GM20000 (cell line): Measurements from ENCODE around the gene CBLC.

Experiments used
- DNase-seq: peaks from one replicate; pipeline ENCODE4 v3.0.0; 2012; ENCODE audit warnings: low spot score
- TF ChIP-seq, protein P1 (sequence below): IDR thresholded peaks from 2 replicates; pipeline ENCODE4 v1.5.1; 2012; ENCODE audit warnings: mild to moderate bottlenecking, control low read depth; ENCODE audit errors: extremely low read depth, missing control alignments

CBLC gene

DNA sequence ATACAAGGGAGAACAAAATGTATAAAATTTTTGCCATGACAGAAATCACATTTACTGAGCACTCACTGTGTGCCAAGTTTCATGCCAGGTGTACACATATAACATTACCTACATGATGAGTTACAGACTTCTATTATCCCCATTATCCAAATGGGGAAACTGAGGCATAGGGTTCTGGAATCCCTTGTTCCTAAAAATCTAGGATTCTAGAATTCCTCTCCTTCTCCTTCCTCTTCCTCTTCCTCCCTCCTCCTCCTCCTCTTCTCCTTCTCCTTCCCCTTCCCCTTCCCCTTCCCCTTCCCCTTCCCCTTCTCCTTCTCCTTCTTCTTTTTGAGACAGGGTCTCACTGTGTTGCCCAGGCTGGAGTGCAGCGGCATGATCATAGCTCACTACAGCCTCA, 43.3 kb upstream of the CBLC start:
- TF ChIP-seq, protein P1, sequence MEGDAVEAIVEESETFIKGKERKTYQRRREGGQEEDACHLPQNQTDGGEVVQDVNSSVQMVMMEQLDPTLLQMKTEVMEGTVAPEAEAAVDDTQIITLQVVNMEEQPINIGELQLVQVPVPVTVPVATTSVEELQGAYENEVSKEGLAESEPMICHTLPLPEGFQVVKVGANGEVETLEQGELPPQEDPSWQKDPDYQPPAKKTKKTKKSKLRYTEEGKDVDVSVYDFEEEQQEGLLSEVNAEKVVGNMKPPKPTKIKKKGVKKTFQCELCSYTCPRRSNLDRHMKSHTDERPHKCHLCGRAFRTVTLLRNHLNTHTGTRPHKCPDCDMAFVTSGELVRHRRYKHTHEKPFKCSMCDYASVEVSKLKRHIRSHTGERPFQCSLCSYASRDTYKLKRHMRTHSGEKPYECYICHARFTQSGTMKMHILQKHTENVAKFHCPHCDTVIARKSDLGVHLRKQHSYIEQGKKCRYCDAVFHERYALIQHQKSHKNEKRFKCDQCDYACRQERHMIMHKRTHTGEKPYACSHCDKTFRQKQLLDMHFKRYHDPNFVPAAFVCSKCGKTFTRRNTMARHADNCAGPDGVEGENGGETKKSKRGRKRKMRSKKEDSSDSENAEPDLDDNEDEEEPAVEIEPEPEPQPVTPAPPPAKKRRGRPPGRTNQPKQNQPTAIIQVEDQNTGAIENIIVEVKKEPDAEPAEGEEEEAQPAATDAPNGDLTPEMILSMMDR, result no peak
- no peak for DNase-seq

DNA sequence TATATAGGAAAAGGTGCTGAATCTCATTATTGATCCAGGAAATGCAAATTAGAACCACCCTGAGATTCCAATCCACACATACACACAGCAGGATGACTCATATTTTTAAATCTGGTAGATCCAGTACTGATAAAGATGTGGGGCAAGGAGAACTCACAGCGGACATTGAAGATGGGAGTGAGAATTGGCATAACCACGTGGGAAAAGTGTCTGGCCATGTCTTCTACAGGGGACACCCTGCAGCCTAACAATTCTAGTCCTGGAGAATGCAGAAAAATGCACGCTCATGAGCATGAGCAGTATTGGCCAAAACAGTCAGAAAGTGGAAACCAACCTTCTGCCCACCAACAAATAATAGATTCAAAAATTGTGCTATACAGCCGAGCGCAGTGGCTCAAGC, 42.7 kb upstream of the CBLC start:
- no peak for DNase-seq
- TF ChIP-seq, protein P1, result no peak

DNA sequence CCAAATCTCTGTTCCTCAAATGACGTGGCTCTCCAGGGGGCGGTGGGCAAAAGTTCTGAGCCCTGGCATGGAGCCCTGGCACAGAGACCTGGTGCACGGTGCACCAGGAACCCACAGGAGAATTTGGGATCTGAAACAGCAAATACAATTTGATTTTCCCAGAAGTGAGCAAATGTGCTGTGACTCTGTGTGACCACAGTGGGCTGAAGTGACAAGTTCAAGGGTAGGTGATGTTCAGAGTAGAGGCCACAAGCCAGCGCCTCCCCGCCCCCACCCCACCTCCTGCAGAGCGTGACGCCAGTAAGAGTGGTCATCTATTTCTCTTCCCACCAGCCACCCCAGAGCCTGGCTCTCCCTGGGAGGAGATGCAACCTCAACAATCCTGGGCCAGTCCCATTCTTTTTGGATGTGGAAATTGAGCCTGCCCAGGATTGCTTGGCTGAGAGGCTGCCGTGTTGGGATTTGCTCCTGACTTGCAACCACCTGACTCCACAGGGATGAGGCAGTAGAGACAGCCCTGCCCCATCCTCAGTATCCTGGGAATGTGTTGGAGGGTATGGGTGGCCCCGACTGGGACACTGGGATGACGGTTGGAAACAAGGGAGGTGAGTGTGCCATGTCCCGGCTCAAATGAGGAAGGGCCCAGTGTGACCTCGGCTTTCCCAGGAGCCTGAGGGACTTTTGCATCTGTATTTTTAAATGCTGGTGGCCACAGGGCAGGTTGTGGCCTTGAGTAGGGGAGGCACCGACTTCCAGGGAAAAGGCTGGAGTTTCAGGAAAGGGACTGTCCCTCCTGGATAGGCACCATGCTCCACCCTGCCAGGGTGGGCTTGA, 40.2 kb upstream of the CBLC start:
- TF ChIP-seq, protein P1, result no peak
- DNase-seq, result no peak

DNA sequence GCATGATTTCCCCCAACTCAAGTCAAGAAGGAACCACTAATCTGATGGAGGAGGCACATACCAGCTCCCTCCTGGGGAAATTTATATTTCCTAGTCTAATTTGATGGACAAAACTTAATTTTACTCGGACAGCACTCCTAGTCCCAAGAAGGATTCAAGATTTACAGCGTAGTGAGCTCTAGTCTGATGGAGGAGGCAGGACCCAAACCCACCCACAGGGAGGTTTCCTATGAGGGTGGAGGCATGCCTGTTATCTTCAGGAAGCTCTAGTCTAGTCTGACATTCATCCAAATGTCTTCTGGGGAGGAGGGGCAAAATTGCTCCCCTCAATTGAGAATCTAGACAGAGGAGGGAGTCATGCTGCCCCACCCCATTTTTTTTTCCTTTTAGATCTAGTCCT, 39.6 kb upstream of the CBLC start:
- TF ChIP-seq, protein P1, result no peak
- no peak for DNase-seq

DNA sequence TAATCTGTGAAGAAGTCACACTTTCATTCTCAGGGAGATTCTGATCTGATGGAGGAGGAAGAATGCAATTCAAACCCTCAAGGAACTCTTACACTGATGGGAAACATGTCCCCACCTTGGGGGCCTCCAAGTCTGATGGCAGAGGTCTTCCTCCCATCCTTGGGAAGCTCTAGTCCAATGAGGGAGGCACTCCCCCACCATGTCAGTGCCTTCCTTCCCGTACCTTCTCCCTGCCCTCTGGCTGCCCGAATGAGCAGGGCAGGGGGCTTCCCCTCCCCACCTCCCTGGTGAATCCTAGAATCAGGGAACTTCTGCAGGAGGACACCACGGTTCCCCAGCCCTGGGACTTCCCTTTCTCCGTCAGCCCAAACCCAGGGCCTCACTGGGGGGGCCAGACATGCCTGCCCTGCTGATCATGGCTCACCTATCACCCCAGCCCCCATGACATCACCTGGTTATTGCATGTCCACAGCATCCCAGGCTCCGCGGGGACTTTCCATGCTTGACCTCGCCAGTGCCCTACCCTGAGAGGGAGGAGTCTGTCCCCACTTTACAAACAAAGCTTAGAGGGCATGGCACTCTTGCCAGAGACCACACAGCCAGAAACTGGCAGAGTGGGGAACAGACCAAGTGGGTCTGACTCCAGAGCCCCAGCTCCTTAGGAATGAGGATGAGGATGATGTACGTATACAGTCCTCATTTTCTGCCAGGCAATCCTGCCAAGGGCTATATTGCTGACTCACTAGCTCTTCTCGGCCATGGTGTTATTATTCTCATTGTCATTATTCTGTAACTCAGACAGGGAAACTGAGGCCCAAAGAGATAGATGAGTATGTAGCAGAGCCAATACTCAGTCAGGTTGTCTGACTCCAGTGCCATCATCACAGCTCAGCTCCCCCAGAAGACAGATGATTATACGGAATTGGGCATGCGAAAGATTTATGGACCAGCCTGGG, 38.8 kb upstream of the CBLC start:
- no peak for DNase-seq
- TF ChIP-seq, protein P1, result no peak

DNA sequence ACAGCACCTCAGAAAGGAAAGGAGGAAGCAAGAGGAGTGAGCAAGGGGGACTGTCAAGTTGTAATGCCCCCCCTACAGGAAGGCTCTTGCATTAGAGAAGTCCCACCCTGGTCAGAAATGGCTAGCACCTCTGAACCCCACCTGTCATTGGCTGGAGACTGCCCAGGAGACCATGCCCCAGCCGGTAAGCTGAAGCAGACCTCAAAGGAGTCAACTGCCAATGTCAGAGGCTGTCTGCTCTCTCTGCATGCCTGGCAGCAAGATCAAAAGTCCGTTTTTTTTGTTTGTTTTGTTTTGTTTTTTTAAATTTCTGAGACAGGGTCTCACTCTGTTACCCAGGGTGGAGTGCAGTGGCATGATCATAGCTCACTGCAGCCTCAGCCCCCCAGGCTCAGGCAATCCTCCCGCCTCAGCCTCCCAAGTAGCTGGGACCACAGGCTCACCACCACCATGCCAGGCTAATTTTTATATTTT, 37.3 kb upstream of the CBLC start:
- TF ChIP-seq, protein P1, result no peak
- no peak for DNase-seq

DNA sequence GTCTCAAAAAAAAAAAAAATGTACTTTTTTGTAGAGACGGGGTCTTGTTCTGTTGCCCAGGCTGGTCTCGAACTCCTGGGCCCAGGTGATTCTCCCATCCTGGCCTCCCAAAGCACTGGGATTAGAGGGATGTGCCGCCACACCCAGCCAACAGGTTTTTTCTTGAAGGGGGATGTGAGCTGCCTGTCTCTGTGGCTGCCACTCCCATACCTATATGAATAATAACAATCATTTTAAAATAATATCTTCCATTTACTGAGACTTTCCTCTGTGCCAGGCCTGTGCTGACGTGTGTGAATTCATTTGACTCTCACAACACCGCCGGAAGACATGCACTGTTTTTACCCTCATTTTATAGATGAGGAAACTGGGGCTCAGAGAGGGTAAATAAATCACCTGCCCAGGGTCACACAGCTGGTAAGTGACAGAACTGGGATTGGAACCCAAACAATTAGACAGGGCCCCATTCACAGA, 36.4 kb upstream of the CBLC start:
- DNase-seq, result no peak
- TF ChIP-seq, protein P1, result no peak
